ENCODE measurements around the gene TNRC6A. TPM values are rescaled to one million over a fixed set of nuclear protein-coding genes. Genes with fewer than 3 reads are reported as not detected.
A peak's percentile ranks its signal among the peaks of the same experiment; 100 is the strongest.

The TNRC6A gene
- total and polyA plus RNA-seq, 4 experiments from 2014 or later: 0.88 to 103 (median 63.3) TPM

DNA sequence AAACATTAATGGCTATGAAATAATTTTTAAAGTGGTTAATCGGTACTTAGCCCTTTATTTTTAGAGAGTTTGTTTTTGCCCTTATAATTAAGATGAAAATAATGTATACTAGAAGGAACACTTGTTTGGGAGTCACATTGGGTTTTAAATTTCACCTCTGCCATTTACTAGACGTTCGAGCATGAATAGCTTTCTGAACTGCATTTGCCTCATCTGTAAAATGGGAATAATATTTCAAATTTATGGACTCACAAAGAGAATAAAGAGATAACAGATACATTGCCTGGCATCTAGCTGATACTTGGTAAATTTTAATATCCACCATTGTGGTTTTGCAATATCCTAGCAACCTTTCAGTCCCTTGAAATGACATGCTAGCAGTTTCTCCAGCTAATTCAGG, 36.6 kb downstream of the TNRC6A start:
- DNase-seq: no peak
- Histone ChIP-seq H3K4me1 (ENCODE audit: insufficient read depth, low read length) (peaks cover 17% of the 10 kb centered on the region), H3K27ac (ENCODE audit: low read depth, low read length) (no peak overlapping the region), H3K4me3 (ENCODE audit: low read length in 2 of 2) (no peak overlapping the region), H3K27me3 (ENCODE audit: insufficient read depth, low read length) (no peaks in the 10 kb centered on the region), H3K36me3 (ENCODE audit: insufficient read depth, low read length) (peaks cover 18% of the 10 kb centered on the region), H3K9me3 (ENCODE audit: control insufficient read depth in 1 of 2, low read length in 2 of 2) (no peaks in the 10 kb centered on the region)
- Mint-ChIP-seq H3K9me3 (peaks cover 0 to 1% (median 0%) of the 10 kb centered on the region in 8 donors), H3K4me3 (no peak overlapping the region), H3K36me3 (peaks cover 34 to 48% of the 10 kb centered on the region in 2 donors), H3K4me1 (peaks cover 20 to 27% (median 24%) of the 10 kb centered on the region in 4 donors), H3K27me3 (no peaks in the 10 kb centered on the region), H3K27ac (no peak overlapping the region)
- ChIA-PET CTCF (ENCODE audit: partially characterized antibody) (no interaction called here), POLR2A (ENCODE audit: partially characterized antibody) (no interaction called here)
- intact Hi-C loops (cut with micrococcal nuclease): loop anchor here (5.0 kb wide), 1 partner anchor 34 kb away; no protein-coding TSS in a partner anchor

DNA sequence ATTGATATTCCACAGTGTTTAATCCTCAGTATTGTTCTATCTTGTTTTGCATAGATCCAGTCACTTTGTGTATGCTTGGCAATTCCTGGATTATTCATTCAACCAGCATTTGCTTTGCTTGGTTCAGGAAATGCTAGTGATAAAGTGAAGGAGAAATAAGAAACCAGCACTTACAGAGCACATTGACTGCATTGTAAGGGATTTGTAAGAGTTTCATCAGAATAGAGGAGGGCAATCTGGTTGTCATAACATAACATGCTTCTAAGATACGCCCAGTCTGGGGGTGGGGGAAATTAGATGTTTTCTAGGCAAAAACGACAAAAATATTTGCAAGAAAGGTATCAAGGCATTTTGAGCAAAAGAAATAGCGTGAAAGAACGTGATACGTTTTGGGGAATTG, 40.4 kb downstream of the TNRC6A start:
- Histone ChIP-seq H3K4me3 (ENCODE audit: low read length in 2 of 2) (no peak overlapping the region), H3K27ac (ENCODE audit: low read depth, low read length) (no peak overlapping the region), H3K36me3 (ENCODE audit: insufficient read depth, low read length) (peaks cover 10% of the 10 kb centered on the region), H3K9me3 (ENCODE audit: control insufficient read depth in 1 of 2, low read length in 2 of 2) (no peaks in the 10 kb centered on the region), H3K27me3 (ENCODE audit: insufficient read depth, low read length) (no peaks in the 10 kb centered on the region), H3K4me1 (ENCODE audit: insufficient read depth, low read length) (peaks cover 35% of the 10 kb centered on the region)
- H3K9me3 Mint-ChIP-seq: no peaks in the 10 kb centered on the region
- H3K36me3 Mint-ChIP-seq: peaks cover 14 to 43% of the 10 kb centered on the region in 2 donors
- DNase-seq: no peak
- POLR2A ChIA-PET (ENCODE audit: partially characterized antibody): no interaction called here
- intact Hi-C loops (cut with micrococcal nuclease): loop anchor here (5.0 kb wide), 1 partner anchor 38 kb away; no protein-coding TSS in a partner anchor
- no peak overlapping the region for H3K4me3 Mint-ChIP-seq
- H3K27ac Mint-ChIP-seq: peak overlapping the region in 5 of 7 donors; percentile 5 to 72 (median 10)
- CTCF ChIA-PET (ENCODE audit: partially characterized antibody): no interaction called here
- H3K4me1 Mint-ChIP-seq: peaks cover 33 to 42% (median 37%) of the 10 kb centered on the region in 4 donors
- no peaks in the 10 kb centered on the region for H3K27me3 Mint-ChIP-seq

DNA sequence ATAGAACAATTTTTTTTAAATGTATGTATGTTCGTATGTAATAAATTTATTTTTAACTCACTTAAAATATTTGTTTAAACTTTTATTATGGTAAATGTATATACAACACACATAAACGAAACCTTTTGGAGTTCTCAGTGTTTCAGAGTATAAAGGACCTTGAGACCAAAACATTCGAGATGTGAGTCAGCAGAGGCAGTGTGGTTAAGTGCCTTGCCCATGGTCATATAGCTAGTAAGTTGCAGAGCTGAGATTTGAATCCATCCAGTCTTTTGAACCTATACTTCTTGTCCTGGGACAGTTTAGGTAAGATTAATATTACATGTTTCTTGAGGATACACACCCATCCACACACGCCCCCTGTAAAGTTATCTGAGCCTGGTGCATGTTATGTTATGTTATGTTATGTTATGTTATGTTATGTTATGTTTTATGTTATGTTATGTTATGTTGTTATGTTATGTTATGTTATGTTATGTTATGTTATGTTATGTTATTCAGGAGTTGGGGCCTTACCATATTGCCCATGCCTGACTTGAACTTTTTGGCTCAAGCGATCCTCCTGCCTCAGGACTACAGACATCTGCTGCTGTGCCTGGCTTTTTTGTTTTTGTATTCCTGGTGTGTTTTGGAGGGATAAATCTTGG, 41.8 kb downstream of the TNRC6A start:
- ChIA-PET CTCF (ENCODE audit: partially characterized antibody) (no interaction called here), POLR2A (ENCODE audit: partially characterized antibody) (no interaction called here)
- Mint-ChIP-seq H3K9me3 (no peaks in the 10 kb centered on the region), H3K27me3 (no peaks in the 10 kb centered on the region), H3K4me1 (peaks cover 35 to 46% (median 41%) of the 10 kb centered on the region in 4 donors), H3K4me3 (no peak overlapping the region), H3K27ac (peak overlapping the region in 5 of 7 donors; percentile 12 to 77 (median 55)), H3K36me3 (peaks cover 14 to 40% of the 10 kb centered on the region in 2 donors)
- intact Hi-C loops (cut with micrococcal nuclease): no loop called here
- Histone ChIP-seq H3K27me3 (ENCODE audit: insufficient read depth, low read length) (no peaks in the 10 kb centered on the region), H3K4me1 (ENCODE audit: insufficient read depth, low read length) (peaks cover 35% of the 10 kb centered on the region), H3K9me3 (ENCODE audit: control insufficient read depth in 1 of 2, low read length in 2 of 2) (no peaks in the 10 kb centered on the region), H3K27ac (ENCODE audit: low read depth, low read length) (no peak overlapping the region), H3K4me3 (ENCODE audit: low read length in 2 of 2) (no peak overlapping the region), H3K36me3 (ENCODE audit: insufficient read depth, low read length) (peaks cover 10% of the 10 kb centered on the region)
- no peak for DNase-seq

DNA sequence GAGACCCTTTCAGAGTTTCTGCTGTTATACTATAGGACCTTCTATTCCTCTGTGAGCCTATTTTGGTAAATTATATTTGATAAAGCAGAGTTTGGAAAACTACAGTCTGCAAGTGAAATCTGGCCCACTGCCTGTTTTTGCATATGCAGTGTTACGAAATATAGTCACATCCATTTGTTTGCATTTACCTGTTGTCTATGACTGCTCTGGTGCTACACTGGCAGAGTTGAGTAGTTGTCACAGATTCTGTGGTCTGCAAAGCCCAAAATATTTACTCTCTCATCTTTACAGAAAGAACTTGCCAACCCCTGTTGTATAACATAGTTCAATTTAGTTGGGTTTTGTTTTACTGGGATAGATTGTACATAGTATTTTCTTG, 42.3 kb downstream of the TNRC6A start:
- no peak for DNase-seq
- H3K27ac ChIP-seq (ENCODE audit: low read depth, low read length): no peak overlapping the region
- peaks cover 35% of the 10 kb centered on the region for H3K4me1 ChIP-seq (ENCODE audit: insufficient read depth, low read length)
- no peak overlapping the region for H3K4me3 Mint-ChIP-seq
- H3K27me3 Mint-ChIP-seq: no peaks in the 10 kb centered on the region
- H3K36me3 Mint-ChIP-seq: peaks cover 17 to 44% of the 10 kb centered on the region in 2 donors
- ChIA-PET CTCF (ENCODE audit: partially characterized antibody) (no interaction called here), POLR2A (ENCODE audit: partially characterized antibody) (no interaction called here)
- H3K9me3 ChIP-seq (ENCODE audit: control insufficient read depth in 1 of 2, low read length in 2 of 2): no peaks in the 10 kb centered on the region
- H3K4me3 ChIP-seq (ENCODE audit: low read length in 2 of 2): no peak overlapping the region
- H3K4me1 Mint-ChIP-seq: peaks cover 37 to 46% (median 40%) of the 10 kb centered on the region in 4 donors
- H3K27ac Mint-ChIP-seq: peak overlapping the region in 3 of 7 donors; percentile 55 to 77 (median 76)
- H3K9me3 Mint-ChIP-seq: no peaks in the 10 kb centered on the region
- intact Hi-C loops (cut with micrococcal nuclease): no loop called here
- H3K27me3 ChIP-seq (ENCODE audit: insufficient read depth, low read length): no peaks in the 10 kb centered on the region
- H3K36me3 ChIP-seq (ENCODE audit: insufficient read depth, low read length): peaks cover 10% of the 10 kb centered on the region

DNA sequence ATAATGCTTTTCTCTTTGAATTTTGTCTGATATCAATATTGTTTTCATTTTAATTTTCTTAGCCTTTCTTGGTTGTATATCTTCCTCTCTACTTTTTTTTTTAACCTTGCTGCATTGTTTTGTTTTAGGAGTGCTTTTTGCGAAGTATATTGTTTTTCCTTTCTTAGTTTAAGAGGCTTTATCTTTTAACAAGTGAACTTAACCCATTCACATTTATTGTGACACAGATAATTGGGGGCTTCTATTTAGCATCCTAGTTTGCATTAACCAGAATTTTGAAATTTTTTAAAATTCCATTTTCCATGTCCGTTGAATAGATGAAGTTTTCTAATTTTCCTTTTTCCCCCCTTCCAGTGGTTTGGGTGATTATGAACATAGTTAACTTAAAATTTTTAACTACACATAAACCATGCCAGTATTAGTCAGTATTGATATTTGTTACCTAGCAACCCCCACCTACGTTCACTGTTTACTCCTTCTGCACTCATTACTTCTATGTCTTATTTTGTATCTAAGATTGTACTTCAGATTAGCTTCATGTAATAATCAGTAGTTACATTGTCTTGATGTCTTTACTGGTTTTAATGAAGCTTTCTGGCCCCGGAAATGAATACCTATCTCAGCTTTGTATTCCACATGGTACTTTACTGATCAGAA, 44.4 kb downstream of the TNRC6A start:
- peak in 2 of 5 donors; percentile 2 to 12 for DNase-seq
- Mint-ChIP-seq H3K4me3 (peak overlapping the region in 3 of 8 donors; percentile 0 to 11 (median 3)), H3K27me3 (no peaks in the 10 kb centered on the region), H3K36me3 (peaks cover 18 to 58% of the 10 kb centered on the region in 2 donors), H3K9me3 (no peaks in the 10 kb centered on the region), H3K27ac (peak overlapping the region; percentile 38 to 65 (median 53)), H3K4me1 (peaks cover 39 to 46% (median 42%) of the 10 kb centered on the region in 4 donors)
- H3K27ac ChIP-seq (ENCODE audit: low read depth, low read length): no peak overlapping the region
- intact Hi-C loops (cut with micrococcal nuclease): no loop called here
- peaks cover 30% of the 10 kb centered on the region for H3K36me3 ChIP-seq (ENCODE audit: insufficient read depth, low read length)
- ChIA-PET POLR2A (ENCODE audit: partially characterized antibody) (no interaction called here), CTCF (ENCODE audit: partially characterized antibody) (no interaction called here)
- no peak overlapping the region for H3K4me3 ChIP-seq (ENCODE audit: low read length in 2 of 2)
- H3K27me3 ChIP-seq (ENCODE audit: insufficient read depth, low read length): no peaks in the 10 kb centered on the region
- H3K4me1 ChIP-seq (ENCODE audit: insufficient read depth, low read length): peaks cover 35% of the 10 kb centered on the region
- no peaks in the 10 kb centered on the region for H3K9me3 ChIP-seq (ENCODE audit: control insufficient read depth in 1 of 2, low read length in 2 of 2)

DNA sequence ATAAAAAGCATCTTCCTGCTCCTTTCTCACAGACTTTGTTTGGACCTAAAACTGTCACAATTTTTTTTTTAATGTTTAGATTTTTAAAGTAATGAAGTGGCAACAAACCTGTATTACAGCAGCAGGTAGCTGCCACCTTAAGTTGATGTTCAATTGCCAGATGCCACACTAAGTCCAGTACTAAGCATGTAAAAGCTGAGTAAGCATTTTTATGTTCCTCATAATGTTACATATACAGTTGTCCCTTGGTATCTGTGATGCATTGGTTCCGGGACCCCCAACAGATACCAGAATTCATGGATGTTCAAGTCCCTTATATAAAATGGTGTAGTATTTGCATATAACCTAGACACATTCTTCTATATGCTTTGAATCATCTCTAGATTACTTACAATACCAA, 45.1 kb downstream of the TNRC6A start:
- H3K4me3 ChIP-seq (ENCODE audit: low read length in 2 of 2): no peak overlapping the region
- H3K27me3 ChIP-seq (ENCODE audit: insufficient read depth, low read length): no peaks in the 10 kb centered on the region
- intact Hi-C loops (cut with micrococcal nuclease): no loop called here
- CTCF ChIA-PET (ENCODE audit: partially characterized antibody): no interaction called here
- H3K4me1 Mint-ChIP-seq: peaks cover 39 to 43% (median 41%) of the 10 kb centered on the region in 4 donors
- H3K4me3 Mint-ChIP-seq: no peak overlapping the region
- H3K9me3 ChIP-seq (ENCODE audit: control insufficient read depth in 1 of 2, low read length in 2 of 2): no peaks in the 10 kb centered on the region
- DNase-seq: no peak
- H3K27me3 Mint-ChIP-seq: no peaks in the 10 kb centered on the region
- H3K27ac ChIP-seq (ENCODE audit: low read depth, low read length): no peak overlapping the region
- H3K27ac Mint-ChIP-seq: peak overlapping the region in 5 of 7 donors; percentile 38 to 65 (median 54)
- peaks cover 22 to 64% of the 10 kb centered on the region in 2 donors for H3K36me3 Mint-ChIP-seq
- POLR2A ChIA-PET (ENCODE audit: partially characterized antibody): no interaction called here
- H3K36me3 ChIP-seq (ENCODE audit: insufficient read depth, low read length): peaks cover 30% of the 10 kb centered on the region
- H3K9me3 Mint-ChIP-seq: no peaks in the 10 kb centered on the region
- peaks cover 32% of the 10 kb centered on the region for H3K4me1 ChIP-seq (ENCODE audit: insufficient read depth, low read length)

DNA sequence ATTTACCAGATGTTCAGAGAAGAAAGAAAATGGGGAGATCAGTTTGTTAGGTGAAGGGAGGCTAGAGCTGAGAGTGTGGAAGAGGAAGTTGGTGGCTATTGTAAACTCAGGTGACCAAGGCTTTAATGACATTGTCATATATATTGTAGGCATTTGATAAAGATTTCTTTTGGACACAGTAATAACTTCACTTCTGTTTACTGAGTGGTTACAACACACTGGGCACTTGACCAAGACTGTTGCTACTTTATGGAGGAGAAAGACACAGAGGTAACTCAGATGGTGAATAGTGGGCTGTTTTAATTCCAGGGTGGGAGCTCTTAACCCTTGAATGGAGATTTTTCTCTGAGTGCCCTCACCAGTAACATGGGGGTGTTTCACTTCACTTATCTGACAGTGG, 46.0 kb downstream of the TNRC6A start:
- H3K27ac Mint-ChIP-seq: peak overlapping the region in 5 of 7 donors; percentile 7 to 71 (median 27)

More for the DNA sequence above, 46.0 kb downstream of the TNRC6A start:
- ChIA-PET POLR2A (ENCODE audit: partially characterized antibody) (no interaction called here), CTCF (ENCODE audit: partially characterized antibody) (no interaction called here)
- peaks cover 23% of the 10 kb centered on the region for H3K4me1 ChIP-seq (ENCODE audit: insufficient read depth, low read length)
- no peaks in the 10 kb centered on the region for H3K27me3 ChIP-seq (ENCODE audit: insufficient read depth, low read length)
- intact Hi-C loops (cut with micrococcal nuclease): no loop called here
- H3K27me3 Mint-ChIP-seq: no peaks in the 10 kb centered on the region
- peaks cover 30 to 34% (median 32%) of the 10 kb centered on the region in 4 donors for H3K4me1 Mint-ChIP-seq
- no peak overlapping the region for H3K4me3 ChIP-seq (ENCODE audit: low read length in 2 of 2)
- H3K9me3 ChIP-seq (ENCODE audit: control insufficient read depth in 1 of 2, low read length in 2 of 2): no peaks in the 10 kb centered on the region
- H3K9me3 Mint-ChIP-seq: no peaks in the 10 kb centered on the region
- no peak for DNase-seq
- no peak overlapping the region for H3K27ac ChIP-seq (ENCODE audit: low read depth, low read length)
- peaks cover 24 to 68% of the 10 kb centered on the region in 2 donors for H3K36me3 Mint-ChIP-seq
- H3K4me3 Mint-ChIP-seq: no peak overlapping the region
- peaks cover 25% of the 10 kb centered on the region for H3K36me3 ChIP-seq (ENCODE audit: insufficient read depth, low read length)

Data from CD4-positive, alpha-beta memory T cell (primary cell).